Nasal cavity respiratory epithelium epithelial cell of viscerocranial mucosa (primary cell): Measurements from ENCODE around the gene ZG16B. TPM values are rescaled to one million over a fixed set of nuclear protein-coding genes. Genes with fewer than 3 reads are reported as not detected.

Source experiments
- total RNA-seq: library from RNA; depleted of rRNA; stranded (reverse); fragments of >200 nt; gene quantifications from 2 replicates; pipeline ENCODE4 v1.2.3, GENCODE V29; 2014

Gene ZG16B, protein sequence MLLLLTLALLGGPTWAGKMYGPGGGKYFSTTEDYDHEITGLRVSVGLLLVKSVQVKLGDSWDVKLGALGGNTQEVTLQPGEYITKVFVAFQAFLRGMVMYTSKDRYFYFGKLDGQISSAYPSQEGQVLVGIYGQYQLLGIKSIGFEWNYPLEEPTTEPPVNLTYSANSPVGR
- 0.68 and 4.1 TPM in 2 replicates for total RNA-seq

DNA sequence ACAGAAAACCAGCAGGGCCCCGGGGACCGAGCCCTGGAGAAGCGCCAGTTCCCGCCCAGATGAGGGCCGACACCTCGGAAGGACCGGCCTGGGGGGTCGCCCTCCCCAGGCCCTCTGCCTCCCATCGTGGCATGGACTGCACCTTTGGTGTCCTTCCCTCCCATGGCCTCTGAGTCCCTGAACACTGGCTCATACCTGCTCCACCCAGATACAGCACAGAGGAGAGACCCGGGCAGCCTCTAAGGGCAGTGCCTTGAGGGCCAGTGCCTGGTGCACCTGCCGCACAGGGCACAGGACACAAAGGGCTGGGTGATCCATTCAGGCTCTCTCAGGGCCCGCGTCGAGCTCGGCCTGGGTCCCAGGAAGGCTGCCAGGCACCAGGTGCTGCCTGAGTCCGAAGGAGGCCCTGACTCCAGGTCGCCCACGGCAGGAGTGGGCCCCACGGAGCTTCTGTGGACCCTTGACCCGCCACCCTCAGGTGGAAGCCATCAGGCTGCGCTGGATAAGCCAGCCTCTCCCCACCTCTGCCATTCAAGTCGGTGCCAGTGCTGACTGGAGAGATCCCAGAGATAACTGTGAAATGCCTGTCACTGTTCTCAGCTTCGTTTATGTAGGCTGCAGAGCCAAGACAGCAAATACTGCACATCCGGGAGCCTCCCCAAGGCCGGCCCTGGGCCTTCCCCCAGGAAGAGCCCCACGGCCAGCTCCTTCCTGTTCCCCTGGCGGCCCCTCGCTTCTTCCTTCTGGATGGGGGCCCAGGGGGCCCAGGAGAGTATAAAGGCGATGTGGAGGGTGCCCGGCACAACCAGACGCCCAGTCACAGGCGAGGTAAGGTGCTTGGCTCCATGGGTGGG is at the start of gene ZG16B:
Gene ZG16B (plus strand): TSS at position 803 of the 854 bp plus-strand sequence. CDS start 139 bp downstream, outside the sequence.

DNA sequence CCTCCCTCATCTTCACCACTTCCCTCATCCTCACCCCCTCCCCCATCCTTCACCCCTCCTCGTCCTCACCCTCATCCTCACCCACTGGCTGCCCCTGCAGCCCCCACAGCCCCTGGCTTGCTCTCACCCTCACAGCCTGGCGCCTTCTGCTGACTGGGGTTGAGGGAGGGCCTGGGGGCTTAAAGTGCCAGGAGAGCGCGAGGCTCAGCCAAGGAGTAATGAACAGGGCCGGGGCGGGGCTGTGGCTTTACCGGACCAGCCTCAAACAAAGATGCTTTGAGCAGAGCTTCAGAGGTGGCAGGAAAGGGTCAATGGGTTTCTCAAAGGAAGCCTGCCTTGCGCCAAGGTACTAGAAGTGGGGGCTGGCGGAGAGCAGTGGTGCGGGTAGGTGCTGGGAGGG is 42.7 kb upstream of the ZG16B start, which contains the start of gene PRSS33:
Gene PRSS33 (minus strand): TSS at position 155 of the 400 bp plus-strand sequence. CDS start 1,013 bp downstream, outside the sequence.

DNA sequence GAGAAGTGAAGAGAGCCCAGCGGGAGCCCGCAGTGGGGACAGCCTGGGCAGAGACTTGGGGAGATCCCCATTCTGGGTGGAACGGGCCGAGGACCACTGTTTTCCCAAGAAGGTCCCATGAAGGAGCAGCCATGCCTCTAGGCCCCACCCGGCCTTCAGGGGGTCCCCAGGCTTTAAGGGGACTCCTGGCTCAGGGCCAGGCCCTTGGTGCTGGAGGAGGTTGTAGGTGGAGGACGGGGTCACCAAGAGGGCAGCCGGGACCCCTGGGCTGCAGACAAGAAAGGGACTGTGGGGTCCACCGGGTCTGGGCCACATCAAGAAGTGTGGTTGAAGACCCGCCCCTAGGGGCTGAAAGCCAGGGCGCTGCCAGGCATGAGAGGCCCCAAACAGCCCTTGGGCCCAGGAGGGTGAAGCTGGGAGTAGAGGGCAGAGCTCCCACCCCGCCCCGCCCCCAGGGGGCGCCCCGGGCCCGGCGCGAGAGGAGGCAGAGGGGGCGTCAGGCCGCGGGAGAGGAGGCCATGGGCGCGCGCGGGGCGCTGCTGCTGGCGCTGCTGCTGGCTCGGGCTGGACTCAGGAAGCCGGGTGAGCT is 13.3 kb upstream of the ZG16B start, which contains the start of gene PRSS21:
Gene PRSS21 (plus strand): TSS at position 487 of the 589 bp plus-strand sequence. CDS start 32 bp downstream, at position 519.

DNA sequence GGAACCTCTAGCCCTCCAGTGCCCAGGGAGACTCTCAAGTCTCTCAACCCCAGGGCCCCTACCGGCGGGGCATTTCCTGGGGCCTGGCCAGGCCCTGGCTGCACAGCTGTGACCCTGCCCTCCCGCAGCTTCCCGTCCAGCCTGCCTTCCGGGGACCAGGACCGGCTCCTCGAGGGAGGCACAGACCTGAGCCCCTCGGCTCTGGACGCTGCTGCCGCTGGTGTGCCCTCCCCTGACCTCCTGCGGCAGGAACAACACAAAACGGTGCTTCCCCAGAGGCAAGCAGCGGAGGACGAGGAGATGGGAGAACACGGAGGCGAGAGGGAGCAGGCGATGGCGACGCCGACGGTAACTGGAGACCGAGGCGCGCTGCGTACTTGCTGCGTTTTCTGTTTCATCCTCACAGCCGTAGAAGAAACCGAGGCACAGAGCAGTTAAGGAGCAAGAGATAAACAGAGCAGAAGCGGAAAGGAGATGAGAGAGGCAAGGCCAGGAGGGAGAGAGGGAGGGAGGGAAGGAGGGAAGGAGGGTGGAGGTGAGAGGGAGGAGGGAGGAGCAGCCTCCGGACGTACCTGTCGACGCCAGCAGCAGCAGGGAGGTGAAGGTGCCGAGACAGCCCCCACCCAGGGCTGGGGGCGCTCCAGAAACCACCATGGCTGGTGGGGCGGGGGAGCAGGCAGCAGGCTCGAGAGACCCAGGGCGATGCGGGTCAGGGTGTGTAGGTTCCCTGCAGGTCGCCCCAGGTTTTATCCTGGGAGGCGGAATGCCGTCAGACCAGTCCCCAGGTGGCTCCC is 27.5 kb downstream of the ZG16B start, which contains the start of gene PRSS22:
Gene PRSS22 (minus strand): TSS at position 720 of the 794 bp plus-strand sequence. CDS start 66 bp downstream, at position 654.

Other genes with a start within 250 kb of the ZG16B start
- 37.3 and 37.5 TPM in 2 replicates for gene KCTD5, start 147.8 kb upstream of the ZG16B start, total RNA-seq
- 1.0 and 1.9 TPM in 2 replicates for gene PRSS27, start 110.1 kb upstream of the ZG16B start, total RNA-seq
- gene SRRM2, start 77.7 kb upstream of the ZG16B start, total RNA-seq = 39.0 and 118 TPM in 2 replicates
- 180 and 232 TPM in 2 replicates for gene ELOB, start 53.0 kb upstream of the ZG16B start, total RNA-seq
- gene PRSS33, start 42.7 kb upstream of the ZG16B start, total RNA-seq = not detected in 2 replicates
- not detected in 2 replicates for gene PRSS41, start 31.8 kb upstream of the ZG16B start, total RNA-seq
- 3.8 and 4.6 TPM in 2 replicates for gene PRSS21, start 13.1 kb upstream of the ZG16B start, total RNA-seq
- gene PRSS22, start 27.9 kb downstream of the ZG16B start, total RNA-seq = 7.5 and 54.4 TPM in 2 replicates
- gene FLYWCH2, start 52.9 kb downstream of the ZG16B start, total RNA-seq = 52.8 and 69.7 TPM in 2 replicates
- 84.4 and 111 TPM in 2 replicates for gene FLYWCH1, start 81.6 kb downstream of the ZG16B start, total RNA-seq
- 3.8 and 10.2 TPM in 2 replicates for gene KREMEN2, start 134.0 kb downstream of the ZG16B start, total RNA-seq
- gene PAQR4, start 139.0 kb downstream of the ZG16B start, total RNA-seq = 6.5 and 8.8 TPM in 2 replicates
- gene PKMYT1, start 150.1 kb downstream of the ZG16B start, total RNA-seq = 0.34 and 0.50 TPM in 2 replicates
- gene CLDN9, start 182.6 kb downstream of the ZG16B start, total RNA-seq = under 0.01 and 0.14 TPM in 2 replicates
- gene CLDN6, start 187.9 kb downstream of the ZG16B start, total RNA-seq = under 0.01 and 0.14 TPM in 2 replicates
- gene TNFRSF12A, start 190.1 kb downstream of the ZG16B start, total RNA-seq = 279 and 421 TPM in 2 replicates
- gene HCFC1R1, start 193.6 kb downstream of the ZG16B start, total RNA-seq = 2.4 and 9.4 TPM in 2 replicates
- gene THOC6, start 193.7 kb downstream of the ZG16B start, total RNA-seq = 14.4 and 23.2 TPM in 2 replicates
- 23.3 and 27.3 TPM in 2 replicates for gene BICDL2, start 206.6 kb downstream of the ZG16B start, total RNA-seq
- gene MMP25, start 216.3 kb downstream of the ZG16B start, total RNA-seq = 0.21 and 0.34 TPM in 2 replicates
- gene IL32, start 235.3 kb downstream of the ZG16B start, total RNA-seq = 1.7 and 32.1 TPM in 2 replicates